Motor neuron (in vitro differentiated cells): ENCODE results near the gene BRK1. TPM values are rescaled to one million over a fixed set of nuclear protein-coding genes. Genes with fewer than 3 reads are reported as not detected.
"Not testable (repeated sequence)": the region's sequence is repeated elsewhere in the genome, so short reads cannot be mapped to it uniquely, and the experiment has no call there.

ENCODE experiments used
- ATAC-seq, 8 experiments: fragments of 200-7000 bp; cut with Tn5 transposase; replicated peaks in 6 of 8; 2 replicates each; pipeline ENCODE4 v1.8.0; 2021; ENCODE audit warnings: mild to moderate bottlenecking in 8 of 8, moderate library complexity in 8 of 8
- H3K27ac ChIP-seq, 2 donors: fragments of 250-450 bp; sonication (Bioruptor Pico); 2 replicates each; pipeline ENCODE4 v1.9.0; 2021; ENCODE audit warnings: antibody characterized with exemption in 2 of 2, mild to moderate bottlenecking in 2 of 2, moderate library complexity in 1 of 2
- H3K4me1 ChIP-seq, 2 donors: fragments of 250-450 bp; sonication (Bioruptor Pico); replicated peaks in 1 of 2; 2 replicates each; pipeline ENCODE4 v1.6.1; 2021; ENCODE audit warnings: antibody characterized with exemption in 2 of 2, mild to moderate bottlenecking in 2 of 2, moderate library complexity in 1 of 2
- H3K4me3 ChIP-seq, 5 donors: fragments of 250-450 bp; sonication (Bioruptor Pico); 2 replicates each; pipeline ENCODE4 v1.9.0; 2021; ENCODE audit warnings: antibody characterized with exemption in 5 of 5, mild to moderate bottlenecking in 5 of 5, moderate library complexity in 4 of 5
- WGBS, 10 experiments: fragments of 450-650 bp; shearing (Covaris generic); methylation state at CpG; one replicate each; pipeline ENCODE4 v1.0.0; 2022; 5-methylcytosine and 5-hydroxymethylcytosine counted together
- in situ Hi-C, 9 experiments: fragments of 400-800 bp; cut with MboI; loops; one replicate each; pipeline ENCODE4 v1.15.0; 2021; ENCODE audit warnings: low sequenced_read_pairs in 9 of 9, low pct_unique_long_range_greater_than_20kb in 2 of 9; ENCODE audit not compliant: unreplicated experiment in 9 of 9
- total RNA-seq, 8 experiments: library from RNA; unstranded; fragments of 300-600 nt; gene quantifications; 2 replicates each; pipeline versions ENCODE4 v1.2.3 to v1.2.4, GENCODE V29; 2022

BRK1 gene
- total RNA-seq, 8 experiments from 2014 or later, result 96.1 to 219 (median 180) TPM

DNA sequence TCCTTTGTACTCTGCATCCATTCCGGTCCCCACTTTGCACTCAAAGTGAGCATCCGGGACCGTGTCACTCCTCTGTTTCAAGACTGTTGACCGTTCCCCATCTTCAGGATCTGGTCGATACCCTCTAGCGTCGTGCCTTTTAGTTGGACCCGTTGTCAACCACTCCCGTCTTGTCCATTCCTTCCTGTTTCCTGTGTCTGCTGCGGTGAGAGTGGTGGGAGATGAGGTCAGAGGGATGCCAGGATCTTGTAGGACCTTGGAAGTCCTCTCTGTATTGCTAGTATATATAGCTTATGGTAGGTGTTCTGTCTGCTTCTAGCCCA lies 624 bp downstream of the BRK1 start:
- peaks cover 13% of the 10 kb centered on the region in 2 donors for H3K4me1 ChIP-seq
- peak overlapping the region; percentile 52 to 83 (median 66) for H3K4me3 ChIP-seq
- in situ Hi-C loops, result no loop called here
- WGBS, 10 experiments, result 0 to 2% (median 0%) methylated on average over 1 to 9 of the region's 10 CpGs; no CpG with 5 or more reads in 6 of the 10 experiments
- H3K27ac ChIP-seq, result peak overlapping the region; percentile 57 to 91
- ATAC-seq, result peak in 6 of 8 experiments; percentile 4 to 45 (median 23)

DNA sequence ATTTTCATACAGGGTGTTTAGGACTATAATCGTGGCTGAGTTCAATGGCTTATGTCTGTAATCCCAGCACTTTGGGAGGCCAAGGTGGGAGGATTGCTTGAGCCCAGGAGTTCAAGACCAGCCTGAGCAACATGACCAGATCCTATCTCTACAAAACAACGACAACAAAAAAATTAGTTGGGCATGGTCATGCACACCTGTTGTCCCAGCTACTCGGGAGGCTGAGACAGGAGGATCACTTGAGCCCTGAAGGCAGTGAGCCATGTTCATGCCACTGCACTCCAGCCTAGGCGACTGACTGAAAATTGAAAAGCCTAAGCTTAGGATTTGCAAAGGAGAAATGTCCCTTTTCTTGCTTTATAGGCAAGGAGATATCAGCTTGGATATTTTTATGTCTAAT lies 1.5 kb downstream of the BRK1 start:
- in situ Hi-C loops, result no loop called here
- H3K4me1 ChIP-seq, result peaks cover 13% of the 10 kb centered on the region in 2 donors
- peak overlapping the region in 3 of 5 donors; percentile 52 to 83 (median 66) for H3K4me3 ChIP-seq
- WGBS, 10 experiments, result 57 to 100% (median 92%) methylated on average over 1 to 4 of the region's 4 CpGs; no CpG with 5 or more reads in 1 of the 10 experiments
- H3K27ac ChIP-seq, result no peak overlapping the region
- ATAC-seq, result no peak

DNA sequence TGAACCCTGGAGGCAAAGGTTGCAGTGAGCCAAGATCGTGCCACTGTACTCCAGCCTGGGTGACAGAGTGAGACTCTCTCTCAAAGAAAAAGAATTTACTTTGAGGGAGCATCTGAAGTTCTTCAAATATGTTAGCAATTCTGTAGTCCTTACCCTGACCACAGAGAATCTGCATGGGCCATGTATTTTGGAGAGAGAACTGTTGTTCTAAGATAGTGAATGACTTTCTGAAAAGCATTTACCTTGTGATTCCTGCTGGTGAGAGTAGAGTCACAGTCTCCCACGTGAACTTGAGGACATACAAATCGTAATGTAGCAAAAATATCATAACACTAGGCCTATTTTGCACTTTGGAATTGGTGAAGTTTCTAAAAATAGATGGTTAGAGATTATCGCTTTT lies 3.9 kb downstream of the BRK1 start:
- in situ Hi-C loops, result no loop called here
- H3K4me1 ChIP-seq, result peaks cover 13% of the 10 kb centered on the region in 2 donors
- WGBS, 10 experiments, result 61 to 100% (median 87%) methylated on average over 1 to 4 of the region's 4 CpGs
- no peak overlapping the region for H3K27ac ChIP-seq
- no peak overlapping the region for H3K4me3 ChIP-seq
- ATAC-seq, result no peak

DNA sequence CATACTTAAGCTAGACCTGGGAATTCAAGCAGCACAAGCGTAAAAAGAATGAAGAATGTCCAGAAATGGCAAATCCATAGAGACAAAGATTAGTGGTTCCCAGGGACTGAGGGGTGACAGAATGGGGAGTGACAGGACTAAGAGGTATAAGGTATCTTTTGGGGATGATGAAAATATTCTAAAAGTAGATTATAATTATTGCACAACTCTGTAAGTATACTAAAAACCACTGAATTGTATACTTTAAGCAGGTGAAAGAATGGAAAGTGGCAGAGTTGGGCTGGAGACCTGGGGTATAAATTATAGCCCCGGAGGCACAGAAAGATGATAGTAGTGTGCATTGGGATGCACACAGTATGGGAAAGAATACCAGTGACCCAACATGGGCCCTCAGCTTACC lies 5.6 kb downstream of the BRK1 start:
- Histone ChIP-seq H3K4me3 (no peak overlapping the region), H3K4me1 (peaks cover 11 to 13% of the 10 kb centered on the region in 2 donors), H3K27ac (no peak overlapping the region)
- no peak for ATAC-seq
- in situ Hi-C loops, result no loop called here
- WGBS, 10 experiments, result 70 to 100% (median 100%) methylated on average over 1 to 2 of the region's 2 CpGs; no CpG with 5 or more reads in 4 of the 10 experiments

DNA sequence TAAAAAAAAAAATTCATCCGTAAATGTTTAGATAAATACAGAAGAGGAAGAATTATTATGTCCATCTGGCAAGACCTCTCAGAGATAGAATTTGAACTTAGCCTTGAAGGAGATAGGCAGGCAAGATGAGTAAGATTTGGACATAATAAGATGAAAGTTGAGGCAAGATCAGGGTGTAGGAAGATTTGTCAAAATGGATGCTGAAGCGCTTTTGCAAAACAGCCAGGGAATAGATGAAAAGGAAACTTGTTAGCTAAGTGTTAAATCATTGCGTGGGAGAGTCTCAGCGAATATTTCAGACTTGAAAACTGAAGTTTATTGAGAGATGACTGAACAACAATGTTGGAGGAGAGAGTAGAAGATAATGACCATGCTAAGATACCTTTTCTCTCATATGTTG lies 7.2 kb downstream of the BRK1 start:
- ATAC-seq, result no peak
- peaks cover 0 to under 1% of the 10 kb centered on the region in 2 donors for H3K4me1 ChIP-seq
- in situ Hi-C loops, result no loop called here
- no peak overlapping the region for H3K4me3 ChIP-seq
- whole genome bisulfite sequencing, 10 experiments, result 47 to 100% (median 97%) methylated on average over 1 to 4 of the region's 4 CpGs
- no peak overlapping the region for H3K27ac ChIP-seq

GRCh38 chr3:10135872-10136271 lies 20.4 kb downstream of the BRK1 start:
- in situ Hi-C loops, H3K4me1 ChIP-seq, ATAC-seq, H3K4me3 ChIP-seq, H3K27ac ChIP-seq: not testable (repeated sequence)
- WGBS, 10 experiments, result 89 to 100% (median 96%) methylated on average over 2 to 7 of the region's 9 CpGs; no CpG with 5 or more reads in 1 of the 10 experiments

GRCh38 chr3:10136426-10137005 lies 21.0 kb downstream of the BRK1 start:
- Histone ChIP-seq H3K4me3 (no peak overlapping the region), H3K4me1 (peaks cover 0 to 2% of the 10 kb centered on the region in 2 donors), H3K27ac (no peak overlapping the region)
- in situ Hi-C loops, result no loop called here
- no peak for ATAC-seq
- 89 to 100% methylated on average over 2 to 8 of the region's 25 CpGs; no CpG with 5 or more reads in 8 of the 10 experiments for WGBS, 10 experiments

DNA sequence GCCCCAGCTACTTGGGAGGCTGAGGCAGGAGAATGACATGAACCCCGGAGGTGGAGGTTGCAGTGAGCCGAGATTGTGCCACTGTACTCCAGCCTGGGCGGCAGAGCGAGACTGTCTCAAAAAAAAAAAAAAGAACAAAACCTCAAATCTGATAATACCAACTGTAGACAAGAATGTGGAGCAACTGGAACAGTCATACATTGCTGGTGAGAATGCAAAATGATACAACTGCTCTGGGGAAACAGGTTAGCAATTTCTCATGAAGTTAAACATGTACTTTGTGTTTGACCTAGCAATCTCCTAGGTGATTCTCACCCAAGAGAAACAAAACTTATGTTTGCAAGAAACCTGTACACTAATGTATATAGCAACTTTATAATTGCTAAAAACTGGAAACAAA lies 21.7 kb downstream of the BRK1 start:
- 80 to 100% (median 93%) methylated on average over 1 to 4 of the region's 4 CpGs; no CpG with 5 or more reads in 5 of the 10 experiments for WGBS, 10 experiments
- in situ Hi-C loops, result no loop called here
- no peak overlapping the region for H3K4me3 ChIP-seq
- peaks cover 0 to 2% of the 10 kb centered on the region in 2 donors for H3K4me1 ChIP-seq
- ATAC-seq, result no peak
- H3K27ac ChIP-seq, result no peak overlapping the region

DNA sequence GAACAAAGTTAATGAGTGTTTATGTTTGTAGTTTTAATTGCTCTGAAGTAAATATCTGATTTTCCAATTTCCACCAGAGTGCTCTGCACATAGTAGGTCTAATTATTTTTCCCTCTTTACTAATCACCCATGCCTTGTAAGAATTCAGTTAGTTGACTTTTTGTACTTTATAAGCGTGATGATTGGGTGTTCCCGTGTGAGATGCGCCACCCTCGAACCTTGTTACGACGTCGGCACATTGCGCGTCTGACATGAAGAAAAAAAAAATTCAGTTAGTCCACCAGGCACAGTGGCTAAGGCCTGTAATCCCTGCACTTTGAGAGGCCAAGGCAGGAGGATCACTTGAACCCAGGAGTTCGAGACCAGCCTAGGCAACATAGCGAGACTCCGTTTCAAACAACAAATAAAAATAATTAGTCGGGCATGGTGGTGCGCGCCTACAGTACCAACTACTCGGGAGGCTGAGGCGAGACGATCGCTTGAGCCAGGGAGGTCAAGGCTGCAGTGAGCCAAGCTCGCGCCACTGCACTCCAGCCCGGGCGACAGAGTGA lies 25.6 kb downstream of the BRK1 start:
- in situ Hi-C loops, result no loop called here
- WGBS, 10 experiments, result 82 to 100% (median 93%) methylated on average over 5 to 22 of the region's 23 CpGs
- H3K27ac ChIP-seq, result peak overlapping the region; percentile 85 to 86
- peaks cover 15 to 16% of the 10 kb centered on the region in 2 donors for H3K4me1 ChIP-seq
- H3K4me3 ChIP-seq, result peak overlapping the region; percentile 64 to 85 (median 83)
- no peak for ATAC-seq

DNA sequence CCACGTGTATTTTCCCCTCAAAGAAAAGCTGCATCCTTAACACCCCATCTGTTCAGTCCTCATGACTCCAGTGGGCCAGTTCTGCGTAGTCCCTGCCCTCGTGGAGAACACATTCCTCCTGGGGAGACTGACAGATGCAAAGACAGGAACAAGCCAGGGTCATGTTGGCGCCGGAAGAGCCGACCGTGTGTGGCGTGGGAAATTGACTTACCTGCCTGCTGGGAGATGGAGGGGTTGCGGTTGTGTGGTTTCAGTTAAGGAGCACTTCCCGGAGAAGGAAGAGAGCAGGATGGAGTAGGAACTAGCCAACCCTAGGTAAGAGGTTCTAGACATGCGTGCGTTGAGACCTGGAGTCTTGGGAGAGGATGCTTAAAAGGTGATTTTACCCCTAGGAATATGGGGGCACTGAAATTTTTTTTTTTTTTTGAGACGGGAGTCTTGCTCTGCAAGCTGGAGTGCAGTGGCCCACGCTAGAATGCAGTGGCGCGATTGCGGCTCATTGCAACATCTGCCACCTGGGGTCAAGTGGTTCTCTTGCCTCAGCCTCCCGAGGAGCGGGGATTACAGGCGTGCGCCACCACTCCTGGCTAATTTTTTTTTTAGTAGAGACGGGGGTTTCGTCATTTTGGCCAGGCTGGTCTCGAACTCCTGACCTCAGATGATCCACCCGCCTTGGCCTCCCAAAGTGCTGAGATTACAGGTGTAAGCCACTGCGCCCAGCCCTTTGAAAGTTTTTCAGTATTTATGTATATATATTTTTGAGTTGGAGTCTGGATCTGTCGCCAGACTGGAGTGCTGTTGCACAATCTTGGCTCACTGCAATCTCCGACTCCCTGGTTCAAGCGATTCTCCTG lies 27.5 kb downstream of the BRK1 start:
- in situ Hi-C loops, result no loop called here
- Histone ChIP-seq H3K27ac (peak overlapping the region in 1 of 2 donors; percentile 85), H3K4me3 (peak overlapping the region; percentile 64 to 85 (median 83)), H3K4me1 (peaks cover 15 to 16% of the 10 kb centered on the region in 2 donors)
- 50 to 100% (median 84%) methylated on average over 3 to 13 of the region's 29 CpGs; no CpG with 5 or more reads in 2 of the 10 experiments for WGBS, 10 experiments
- ATAC-seq, result no peak

DNA sequence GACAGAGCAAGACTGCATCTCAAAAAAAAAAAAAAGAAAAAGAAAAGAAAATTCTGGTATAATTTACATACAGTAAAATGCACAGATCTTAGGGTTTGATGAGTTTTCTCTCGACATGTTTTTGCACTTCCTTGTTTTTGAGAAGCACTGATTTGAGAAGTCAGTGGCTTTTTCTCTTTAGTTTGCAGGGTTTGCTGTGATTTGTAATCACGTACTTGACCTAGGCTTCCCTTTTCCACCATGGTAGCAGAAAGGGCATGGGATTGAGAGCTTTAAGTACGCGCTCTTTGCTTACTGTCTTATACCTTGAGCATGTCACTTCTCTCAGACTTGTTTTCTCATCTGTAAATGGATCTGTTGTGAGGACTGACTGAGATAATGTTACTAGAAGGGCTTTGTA lies 30.2 kb downstream of the BRK1 start:
- H3K27ac ChIP-seq, result no peak overlapping the region
- H3K4me1 ChIP-seq, result peaks cover 15 to 16% of the 10 kb centered on the region in 2 donors
- in situ Hi-C loops, result no loop called here
- no peak for ATAC-seq
- 67 to 100% (median 94%) methylated on average over 1 to 4 of the region's 4 CpGs; no CpG with 5 or more reads in 2 of the 10 experiments for WGBS, 10 experiments
- H3K4me3 ChIP-seq, result no peak overlapping the region

- WGBS, 10 experiments, result 87 to 100% (median 100%) methylated on average over 1 to 8 of the region's 8 CpGs; no CpG with 5 or more reads in 2 of the 10 experiments
- Histone ChIP-seq H3K4me1 (no peaks in the 10 kb centered on the region), H3K4me3 (no peak overlapping the region), H3K27ac (no peak overlapping the region)
- ATAC-seq, result no peak
- in situ Hi-C loops, result no loop called here
Observed at GRCh38 chr3:10149226-10149625, 33.8 kb downstream of the BRK1 start.

- in situ Hi-C loops, result no loop called here
- H3K4me3 ChIP-seq, result no peak overlapping the region
- H3K4me1 ChIP-seq, result no peaks in the 10 kb centered on the region
- ATAC-seq, result no peak
- no peak overlapping the region for H3K27ac ChIP-seq
- WGBS, 10 experiments, result 56 to 100% (median 80%) methylated on average over 1 to 6 of the region's 6 CpGs; no CpG with 5 or more reads in 1 of the 10 experiments
Observed at GRCh38 chr3:10150987-10151386, 35.5 kb downstream of the BRK1 start.
